Esophagus squamous epithelium (tissue), 5 donors: ENCODE results near the gene SPOPL. TPM values are rescaled to one million over a fixed set of nuclear protein-coding genes. Genes with fewer than 3 reads are reported as not detected.

ENCODE experiments used
- DNase-seq: peaks from one replicate; lab custom pipeline; 2025; lab: John Stamatoyannopoulos, UW
- H3K27ac ChIP-seq, 4 donors: fragments of 200-600 bp; sonication (generic); one replicate each; pipeline ENCODE4 v1.5.1; 2016 to 2019; ENCODE audit warnings: mild to moderate bottlenecking in 1 of 4
- H3K27me3 ChIP-seq, 4 donors: fragments of 200-600 bp; sonication (generic); 1 replicate in 3 of 4; 2 replicates in 1 of 4; pipeline versions ENCODE4 v1.5.1 to v1.6.0; 2017 to 2021; ENCODE audit warnings: antibody characterized with exemption in 1 of 4
- H3K36me3 ChIP-seq, 3 donors: fragments of 200-600 bp; sonication (generic); one replicate each; pipeline ENCODE4 v1.5.1; 2016 to 2019
- H3K4me1 ChIP-seq, 3 donors: fragments of 200-600 bp; sonication (generic); one replicate each; pipeline ENCODE4 v1.5.1; 2017 to 2019
- H3K4me3 ChIP-seq, 4 donors: fragments of 200-600 bp; sonication (generic); 1 replicate in 3 of 4; 2 replicates in 1 of 4; pipeline ENCODE4 v1.5.1; 2016 to 2019; ENCODE audit warnings: mild to moderate bottlenecking in 2 of 4, moderate library complexity in 1 of 4
- H3K9me3 ChIP-seq, 3 donors: fragments of 200-600 bp; sonication (generic); one replicate each; pipeline ENCODE4 v1.5.1; 2016 to 2019
- CTCF ChIP-seq, 6 experiments: fragments of 450-650 bp in 4 of 6; fragments of 200-600 bp in 2 of 6; sonication (generic) in 2 of 6; IDR thresholded peaks; one replicate each; pipeline ENCODE4 v1.5.1; 2016 to 2019; ENCODE audit warnings: antibody characterized with exemption in 6 of 6, mild to moderate bottlenecking in 4 of 6, moderate library complexity in 4 of 6
- POLR2A ChIP-seq, 4 donors: fragments of 450-650 bp; IDR thresholded peaks; one replicate each; pipeline ENCODE4 v1.6.1; 2017; ENCODE audit warnings: antibody characterized with exemption in 4 of 4, mild to moderate bottlenecking in 4 of 4, moderate library complexity in 3 of 4
- WGBS, 2 donors: methylation state at CpG; one replicate each; pipeline ENCODE4 v1.1.5; 2018; 5-methylcytosine and 5-hydroxymethylcytosine counted together
- intact Hi-C: fragments of 100-400 bp; cut with DNase I; formaldehyde crosslinking; loops from one replicate; pipeline ENCODE4 v1.15.0; 2022
- total RNA-seq, 4 donors: library from RNA; depleted of rRNA; stranded (reverse); fragments of >200 nt; gene quantifications; one replicate each; pipeline ENCODE4 v1.1.0, GENCODE V29; 2016
- donor health status: DM: yes; HTN: yes; CAD: no.

The SPOPL gene
- total RNA-seq, 4 donors from 2014 or later: 8.4 to 21.2 (median 13.3) TPM

DNA sequence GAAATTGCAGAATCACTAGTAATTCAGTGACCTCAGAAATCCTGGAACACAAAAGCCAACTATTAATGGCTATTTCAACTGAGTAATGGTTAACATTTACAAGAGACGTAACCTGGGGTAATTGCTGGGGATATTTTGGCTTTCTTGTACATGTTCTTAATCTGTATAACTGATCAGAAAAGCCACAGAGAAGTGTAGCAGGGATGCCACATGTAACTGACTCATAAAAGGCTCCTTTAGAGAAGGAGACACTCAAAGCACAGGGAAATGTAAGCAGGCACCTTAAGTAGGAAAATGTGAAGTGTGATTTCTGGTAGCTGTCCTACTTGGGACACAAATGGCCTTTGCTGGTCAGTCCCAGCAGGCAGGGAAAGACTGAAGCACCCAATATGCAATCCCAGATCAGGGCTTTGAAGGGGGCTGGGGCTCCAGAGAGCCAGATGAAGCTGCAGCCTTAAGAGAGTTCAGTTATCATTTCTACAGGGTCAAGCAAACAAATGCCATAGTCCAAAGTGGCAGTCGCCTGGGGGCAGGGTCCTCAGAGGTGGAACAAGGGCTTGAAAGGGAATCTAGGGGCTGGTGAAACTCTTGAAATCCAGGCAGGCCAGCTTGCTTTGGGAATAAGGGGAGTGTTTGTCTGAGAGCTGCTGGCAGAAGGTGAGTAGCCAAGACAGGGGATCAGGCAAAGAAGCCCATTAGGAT lies 7.2 kb upstream of the SPOPL start:
- Histone ChIP-seq H3K4me1 (no peaks in the 10 kb centered on the region), H3K27ac (no peak overlapping the region), H3K4me3 (no peak overlapping the region), H3K9me3 (no peaks in the 10 kb centered on the region), H3K36me3 (no peaks in the 10 kb centered on the region), H3K27me3 (no peaks in the 10 kb centered on the region)
- TF ChIP-seq CTCF (IDR thresholded peaks at IDR 0.05): no peak
- no peak for TF ChIP-seq POLR2A (IDR thresholded peaks at IDR 0.05)
- intact Hi-C loops: no loop called here
- WGBS, 2 donors: 73 to 100% methylated on average over 2 of the region's 2 CpGs
- DNase-seq: no peak

GRCh38 chr2:138495384-138495783 lies 6.2 kb upstream of the SPOPL start:
- H3K4me1 ChIP-seq: peaks cover 0 to 4% (median under 1%) of the 10 kb centered on the region in 3 donors
- H3K27ac ChIP-seq: no peak overlapping the region
- no peaks in the 10 kb centered on the region for H3K9me3 ChIP-seq
- no peak for TF ChIP-seq POLR2A (IDR thresholded peaks at IDR 0.05)
- no peak for TF ChIP-seq CTCF (IDR thresholded peaks at IDR 0.05)
- WGBS, 2 donors: 66 to 81% methylated on average over 2 of the region's 2 CpGs
- no peaks in the 10 kb centered on the region for H3K36me3 ChIP-seq
- no peak overlapping the region for H3K4me3 ChIP-seq
- no peaks in the 10 kb centered on the region for H3K27me3 ChIP-seq
- intact Hi-C loops: no loop called here
- DNase-seq: no peak

DNA sequence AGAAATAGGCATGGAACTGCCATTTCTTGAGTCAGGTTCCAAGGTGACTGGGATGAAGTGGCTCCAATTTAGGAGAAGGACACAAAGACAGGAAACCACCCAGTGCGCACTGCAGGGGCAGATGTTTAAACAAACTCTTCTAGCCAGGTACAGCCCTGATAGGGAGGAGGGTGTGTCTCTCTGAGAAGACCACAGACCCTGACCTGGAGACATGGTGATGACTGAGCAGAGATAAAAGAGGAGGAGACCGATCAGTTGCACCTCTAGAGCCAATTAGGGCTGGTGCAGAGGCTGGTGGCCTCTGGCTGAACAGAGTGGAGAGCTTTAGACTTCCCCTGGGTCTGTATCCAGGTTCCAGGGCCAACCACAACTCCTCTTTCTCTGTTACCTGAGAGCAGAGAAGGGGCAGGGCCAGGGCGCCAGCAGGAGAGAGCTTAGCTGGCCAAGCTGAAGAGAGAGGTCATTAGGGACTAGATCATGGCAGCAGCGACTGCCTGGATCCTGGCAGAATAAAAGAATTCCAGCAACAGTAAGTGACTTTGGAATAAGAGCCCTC lies 5.4 kb upstream of the SPOPL start:
- TF ChIP-seq CTCF (IDR thresholded peaks at IDR 0.05) (no peak), POLR2A (IDR thresholded peaks at IDR 0.05) (no peak)
- Histone ChIP-seq H3K27me3 (no peaks in the 10 kb centered on the region), H3K36me3 (no peaks in the 10 kb centered on the region), H3K9me3 (no peaks in the 10 kb centered on the region), H3K4me1 (peaks cover 4 to 12% (median 9%) of the 10 kb centered on the region in 3 donors), H3K27ac (no peak overlapping the region), H3K4me3 (no peak overlapping the region)
- 90 to 97% methylated on average over 3 of the region's 4 CpGs for WGBS, 2 donors
- intact Hi-C loops: no loop called here
- DNase-seq: no peak

- no peak for TF ChIP-seq POLR2A (IDR thresholded peaks at IDR 0.05)
- no peak for TF ChIP-seq CTCF (IDR thresholded peaks at IDR 0.05)
Observed at GRCh38 chr2:138497294-138497693, 4.3 kb upstream of the SPOPL start.

GRCh38 chr2:138499684-138500083 lies 1.9 kb upstream of the SPOPL start:
- Histone ChIP-seq H3K27ac (no peak overlapping the region), H3K4me3 (no peak overlapping the region), H3K27me3 (no peaks in the 10 kb centered on the region), H3K9me3 (no peaks in the 10 kb centered on the region), H3K36me3 (no peaks in the 10 kb centered on the region), H3K4me1 (peaks cover 13 to 36% (median 20%) of the 10 kb centered on the region in 3 donors)
- WGBS, 2 donors: 77% methylated on average over 4 of the region's 4 CpGs
- intact Hi-C loops: no loop called here
- no peak for TF ChIP-seq CTCF (IDR thresholded peaks at IDR 0.05)
- no peak for TF ChIP-seq POLR2A (IDR thresholded peaks at IDR 0.05)
- no peak for DNase-seq

More at GRCh38 chr2:138497294-138497693, 4.3 kb upstream of the SPOPL start:
- H3K27me3 ChIP-seq: no peaks in the 10 kb centered on the region
- no peak for DNase-seq
- intact Hi-C loops: no loop called here
- WGBS, 2 donors: 94 to 98% methylated on average over 4 of the region's 4 CpGs
- peaks cover 4 to 12% (median 9%) of the 10 kb centered on the region in 3 donors for H3K4me1 ChIP-seq
- no peak overlapping the region for H3K27ac ChIP-seq
- no peaks in the 10 kb centered on the region for H3K9me3 ChIP-seq
- no peaks in the 10 kb centered on the region for H3K36me3 ChIP-seq
- no peak overlapping the region for H3K4me3 ChIP-seq
